ENCODE data around the gene HACD2. TPM values are rescaled to one million over a fixed set of nuclear protein-coding genes. Genes with fewer than 3 reads are reported as not detected.

Gene HACD2
- total and polyA plus RNA-seq, 2 donors (not counting 3 experiments of a cell fraction or from before 2014, with no cell fraction given), result 17.0 to 20.9 TPM

- no peak overlapping the region for H3K27ac ChIP-seq (ENCODE audit: insufficient read depth, low read depth, low read length)
- FAIRE-seq (no peak), DNase-seq (ENCODE audit: low read depth, low spot score) (no peak)
- intact Hi-C loops (cut with micrococcal nuclease), result loop anchor here (10.0 kb wide), 1 partner anchor 498 kb away; no protein-coding TSS in a partner anchor
- no peaks in the 10 kb centered on the region for H4K20me1 ChIP-seq (replicated peaks; ENCODE audit: control insufficient read depth, extremely low read depth, insufficient read depth, low read length)
- H3K9ac ChIP-seq (replicated peaks; ENCODE audit: extremely low read depth, insufficient read depth, low read length), result no peak overlapping the region
- no peaks in the 10 kb centered on the region for H3K36me3 ChIP-seq (ENCODE audit: control insufficient read depth in 2 of 2, extremely low read depth in 1 of 2, insufficient read depth in 2 of 2, low read length in 2 of 2)
- H2AFZ ChIP-seq (ENCODE audit: low read depth, low read length), result no peak overlapping the region
- ChIA-PET POLR2A (no interaction called here), CTCF (interaction anchor here (1.0 to 2.5 kb wide), 4 partner anchors 11 to 133 kb away, joined by 3 to 7 read pairs (median 4); partner anchors contain the start of gene ADCY5)
- H3K27me3 ChIP-seq (ENCODE audit: control insufficient read depth in 2 of 2, insufficient read depth in 2 of 2, low read length in 2 of 2), result no peaks in the 10 kb centered on the region
- no peaks in the 10 kb centered on the region for H3K9me1 ChIP-seq (replicated peaks; ENCODE audit: control insufficient read depth, extremely low read depth, insufficient read depth, low read length)
- H3K4me2 ChIP-seq (ENCODE audit: insufficient read depth, low read length), result no peak overlapping the region
- no TSS peak for BruUV-seq (replicated peaks)
- no peak for TF ChIP-seq GATA2 (IDR thresholded peaks at IDR 0.05; ENCODE audit: insufficient read depth, insufficient read length, low read depth, low read length)
- no peak for TF ChIP-seq POLR2AphosphoS5 (IDR thresholded peaks at IDR 0.05; ENCODE audit: insufficient read depth, low read depth, low read length)
- no peak for TF ChIP-seq MYC (IDR thresholded peaks at IDR 0.05; ENCODE audit: low read depth, low read length)
- TF ChIP-seq JUN (IDR thresholded peaks at IDR 0.05; ENCODE audit: borderline replicate concordance, insufficient read depth, insufficient read length, low read depth), result no peak
- TF ChIP-seq EZH2 (IDR thresholded peaks at IDR 0.05; ENCODE audit: borderline replicate concordance, low read depth, low read length, severe bottlenecking), result no peak
- TF ChIP-seq CTCF (IDR thresholded peaks at IDR 0.05; ENCODE audit: extremely low read depth in 1 of 2, insufficient read depth in 1 of 2, low read depth in 1 of 2, low read length in 2 of 2), result no peak
- no peak for TF ChIP-seq POLR2A (IDR thresholded peaks at IDR 0.05; ENCODE audit: low read depth, low read length)
- TF ChIP-seq MAX (IDR thresholded peaks at IDR 0.05; ENCODE audit: insufficient read depth, insufficient read length), result no peak
- no peak for TF ChIP-seq FOS (IDR thresholded peaks at IDR 0.05; ENCODE audit: borderline replicate concordance, insufficient read depth, low read length)
- dilution Hi-C loops (cut with MboI; ENCODE audit: extremely low pct_ligation_motif_present, low sequenced_read_pairs), result no loop called here
- no peak overlapping the region for H3K4me3 ChIP-seq (replicated peaks in 1 of 3; ENCODE audit: insufficient read depth in 1 of 3, low read depth in 1 of 3, low read length in 3 of 3)
- H3K79me2 ChIP-seq (ENCODE audit: control insufficient read depth, insufficient read depth, low read length), result peaks cover 8% of the 10 kb centered on the region
- H3K4me1 ChIP-seq (ENCODE audit: control insufficient read depth, extremely low read depth, insufficient read depth, low read length), result peaks cover 7% of the 10 kb centered on the region
- H3K9me3 ChIP-seq (replicated peaks; ENCODE audit: control insufficient read depth, insufficient read depth, low read length), result no peaks in the 10 kb centered on the region
These were observed 2.5 kb downstream of the HACD2 start for GRCh38 chr3:123582315-123582714.

All from endothelial cell of umbilical vein (primary cell).